ENCODE data around the gene RXRA.

The RXRA gene

GRCh38 chr9:134437403-134438194 is 111.3 kb downstream of the RXRA start:
- in situ Hi-C loops (cut with MboI; ENCODE audit: low sequenced_read_pairs, unreplicated experiment): no loop called here
- no peak for DNase-seq (ENCODE audit: low spot score)
- no peak for TF ChIP-seq CTCF (IDR thresholded peaks at IDR 0.05; ENCODE audit: borderline replicate concordance, control extremely low read depth, extremely low read depth, insufficient read depth, missing control alignments)

- no peak for DNase-seq (ENCODE audit: low spot score)
- TF ChIP-seq CTCF (IDR thresholded peaks at IDR 0.05; ENCODE audit: borderline replicate concordance, control extremely low read depth, extremely low read depth, insufficient read depth, missing control alignments): no peak
- in situ Hi-C loops (cut with MboI; ENCODE audit: low sequenced_read_pairs, unreplicated experiment): no loop called here
These were observed 112.0 kb downstream of the RXRA start for GRCh38 chr9:134438195-134438788.

GRCh38 chr9:134439368-134439784 is 113.1 kb downstream of the RXRA start:
- TF ChIP-seq CTCF (IDR thresholded peaks at IDR 0.05; ENCODE audit: borderline replicate concordance, control extremely low read depth, extremely low read depth, insufficient read depth, missing control alignments): no peak
- no peak for DNase-seq (ENCODE audit: low spot score)
- in situ Hi-C loops (cut with MboI; ENCODE audit: low sequenced_read_pairs, unreplicated experiment): no loop called here

GRCh38 chr9:134440636-134441226 is 114.5 kb downstream of the RXRA start:
- no peak for DNase-seq (ENCODE audit: low spot score)
- in situ Hi-C loops (cut with MboI; ENCODE audit: low sequenced_read_pairs, unreplicated experiment): loop anchor here (5.0 kb wide), 1 partner anchor 268 kb away; no protein-coding TSS in a partner anchor
- TF ChIP-seq CTCF (IDR thresholded peaks at IDR 0.05; ENCODE audit: borderline replicate concordance, control extremely low read depth, extremely low read depth, insufficient read depth, missing control alignments): no peak

GRCh38 chr9:134441227-134442084 is 115.2 kb downstream of the RXRA start:
- no peak for DNase-seq (ENCODE audit: low spot score)
- no peak for TF ChIP-seq CTCF (IDR thresholded peaks at IDR 0.05; ENCODE audit: borderline replicate concordance, control extremely low read depth, extremely low read depth, insufficient read depth, missing control alignments)
- in situ Hi-C loops (cut with MboI; ENCODE audit: low sequenced_read_pairs, unreplicated experiment): loop anchor here (5.0 kb wide), 1 partner anchor 269 kb away; no protein-coding TSS in a partner anchor

GRCh38 chr9:134442085-134442474 is 115.8 kb downstream of the RXRA start:
- TF ChIP-seq CTCF (IDR thresholded peaks at IDR 0.05; ENCODE audit: borderline replicate concordance, control extremely low read depth, extremely low read depth, insufficient read depth, missing control alignments): no peak
- in situ Hi-C loops (cut with MboI; ENCODE audit: low sequenced_read_pairs, unreplicated experiment): loop anchor here (5.0 kb wide), 1 partner anchor 270 kb away; no protein-coding TSS in a partner anchor
- no peak for DNase-seq (ENCODE audit: low spot score)
